GM23338 (cell line): Measurements from ENCODE around the gene CLASRP. TPM values are rescaled to one million over a fixed set of nuclear protein-coding genes. Genes with fewer than 3 reads are reported as not detected.

Experiments used
- ATAC-seq: fragments of 200-7000 bp; cut with Tn5 transposase; 3 replicates; pipeline ENCODE4 v1.9.1; 2020
- DNase-seq: peaks from one replicate; pipeline ENCODE4 v3.0.0-alpha.2; 2015; ENCODE audit warnings: low spot score
- H2AFZ ChIP-seq: fragments of 200-600 bp; sonication (generic); 2 replicates; pipeline ENCODE4 v1.8.0; 2016; ENCODE audit warnings: antibody characterized with exemption, mild to moderate bottlenecking, moderate library complexity
- H3F3A ChIP-seq: fragments of 200-600 bp; sonication (generic); replicated peaks from 2 replicates; pipeline ENCODE4 v1.8.0; 2017; ENCODE audit warnings: antibody characterized with exemption, mixed run types, low read depth
- H3K27ac ChIP-seq: fragments of 200-600 bp; sonication (generic); 2 replicates; pipeline ENCODE4 v1.6.1; 2016; ENCODE audit warnings: low read depth
- H3K27me3 ChIP-seq: fragments of 200-600 bp; sonication (generic); 2 replicates; pipeline ENCODE4 v1.8.0; 2016; ENCODE audit warnings: mild to moderate bottlenecking, mixed run types, moderate library complexity; ENCODE audit not compliant: insufficient read depth
- H3K36me3 ChIP-seq: fragments of 200-600 bp; sonication (generic); 2 replicates; pipeline ENCODE4 v1.8.0; 2016; ENCODE audit warnings: mild to moderate bottlenecking; ENCODE audit not compliant: insufficient read depth
- H3K4me1 ChIP-seq: fragments of 200-600 bp; sonication (generic); 2 replicates; pipeline ENCODE4 v1.8.0; 2016; ENCODE audit warnings: mild to moderate bottlenecking, moderate library complexity; ENCODE audit not compliant: insufficient read depth
- H3K4me2 ChIP-seq: fragments of 200-600 bp; sonication (generic); 2 replicates; pipeline ENCODE4 v1.7.1; 2017; ENCODE audit warnings: mixed run types
- H3K4me3 ChIP-seq: fragments of 200-600 bp; sonication (generic); 2 replicates; pipeline ENCODE4 v1.6.1; 2016; ENCODE audit warnings: mixed run types
- H3K79me2 ChIP-seq: fragments of 200-600 bp; sonication (generic); replicated peaks from 2 replicates; pipeline ENCODE4 v1.8.0; 2017; ENCODE audit warnings: mild to moderate bottlenecking; ENCODE audit not compliant: insufficient read depth
- H3K9me2 ChIP-seq: fragments of 200-600 bp; sonication (generic); 2 replicates; pipeline ENCODE4 v1.8.0; 2017; ENCODE audit not compliant: insufficient read depth
- H4K20me1 ChIP-seq: fragments of 200-600 bp; sonication (generic); replicated peaks from 2 replicates; pipeline ENCODE4 v1.8.0; 2017; ENCODE audit warnings: mild to moderate bottlenecking; ENCODE audit not compliant: insufficient read depth
- H3K27ac Mint-ChIP-seq: 2 replicates; pipeline ENCODE4 v1.8.0; 2020; ENCODE audit warnings: inconsistent platforms, mild to moderate bottlenecking, moderate library complexity, mixed read lengths
- H3K27me3 Mint-ChIP-seq: 3 replicates; pipeline ENCODE4 v1.8.0; 2022; ENCODE audit warnings: low read depth, mild to moderate bottlenecking, moderate library complexity, mixed read lengths, inconsistent platforms; ENCODE audit not compliant: insufficient read depth, poor library complexity
- H3K36me3 Mint-ChIP-seq: 3 replicates; pipeline ENCODE4 v1.8.0; 2021; ENCODE audit warnings: low read depth, mild to moderate bottlenecking, inconsistent platforms, moderate library complexity, mixed read lengths
- H3K4me1 Mint-ChIP-seq: 3 replicates; pipeline ENCODE4 v1.8.0; 2020; ENCODE audit warnings: mild to moderate bottlenecking, inconsistent platforms, mixed read lengths
- H3K4me3 Mint-ChIP-seq: 3 replicates; pipeline ENCODE4 v1.8.0; 2021; ENCODE audit warnings: moderate library complexity, mild to moderate bottlenecking, inconsistent platforms, mixed read lengths
- H3K9me3 Mint-ChIP-seq: 3 replicates; pipeline ENCODE4 v1.8.0; 2020; ENCODE audit warnings: moderate library complexity, mild to moderate bottlenecking, inconsistent platforms, mixed read lengths
- CTCF ChIP-seq, 2 experiments: fragments of 200-600 bp in 1 of 2; sonication (generic) in 1 of 2; conservative IDR thresholded peaks; 2 replicates each; pipeline versions ENCODE4 v1.5.1 to v1.6.1; 2016 to 2017; ENCODE audit warnings: antibody characterized with exemption in 2 of 2, low read depth in 2 of 2, mild to moderate bottlenecking in 2 of 2, moderate library complexity in 1 of 2
- ETS1 ChIP-seq: IDR thresholded peaks from 2 replicates; pipeline ENCODE4 v1.6.1; 2016; ENCODE audit warnings: antibody characterized with exemption
- EZH2 ChIP-seq: fragments of 200-600 bp; sonication (generic); IDR thresholded peaks from one replicate; pipeline ENCODE4 v1.8.0; 2017; ENCODE audit warnings: antibody characterized with exemption, mild to moderate bottlenecking, low read depth; ENCODE audit not compliant: unreplicated experiment
- JUNB ChIP-seq: IDR thresholded peaks from one replicate; pipeline ENCODE4 v1.6.1; 2016; ENCODE audit warnings: antibody characterized with exemption; ENCODE audit not compliant: unreplicated experiment
- NANOG ChIP-seq: IDR thresholded peaks from 2 replicates; pipeline ENCODE4 v1.6.1; 2016; ENCODE audit warnings: antibody characterized with exemption, borderline replicate concordance
- POLR2AphosphoS5 ChIP-seq: IDR thresholded peaks from 2 replicates; pipeline ENCODE4 v1.6.1; 2016; ENCODE audit warnings: antibody characterized with exemption, low read depth
- REST ChIP-seq: IDR thresholded peaks from one replicate; pipeline ENCODE4 v1.6.1; 2018; ENCODE audit warnings: antibody characterized with exemption; ENCODE audit not compliant: unreplicated experiment
- STAT1 ChIP-seq: IDR thresholded peaks from one replicate; pipeline ENCODE4 v1.6.1; 2016; ENCODE audit warnings: antibody characterized with exemption; ENCODE audit not compliant: unreplicated experiment
- ZNF114 ChIP-seq: fragments of 250-450 bp; sonication (Bioruptor Pico); IDR thresholded peaks from 2 replicates; pipeline ENCODE4 v1.5.0; 2020; ENCODE audit warnings: mild to moderate bottlenecking, moderate library complexity
- ZNF331 ChIP-seq: fragments of 250-450 bp; sonication (Bioruptor Pico); IDR thresholded peaks from 2 replicates; pipeline ENCODE4 v1.5.0; 2020; ENCODE audit warnings: low read depth, mild to moderate bottlenecking, moderate library complexity
- ZNF462 ChIP-seq: fragments of 250-450 bp; sonication (Bioruptor Pico); IDR thresholded peaks from 2 replicates; pipeline ENCODE4 v1.5.0; 2020; ENCODE audit warnings: mild to moderate bottlenecking, moderate library complexity
- polyA plus RNA-seq: library from polyadenylated mRNA; unstranded; fragments of >200 nt; fragmentation: Nextera tagmentation; extraction: Ambion mirVana; gene quantifications from 2 replicates; pipeline ENCODE4 v1.2.1, GENCODE V29; 2016
- total RNA-seq: library from RNA; depleted of rRNA; stranded (reverse); fragments of >200 nt; shearing (Covaris generic); gene quantifications from 2 replicates; pipeline ENCODE4 v1.2.3, GENCODE V29; 2014

The CLASRP gene
- total and polyA plus RNA-seq, 2 experiments from 2014 or later = 27.1 to 78.7 TPM

- H3K4me3 Mint-ChIP-seq = no peak overlapping the region
- TF ChIP-seq CTCF (conservative IDR thresholded peaks at IDR 0.05; ENCODE audit: low read depth in 2 of 2) (no peak), POLR2AphosphoS5 (no peak), EZH2 (no peak), ZNF462 (CRISPR knock-in tag) (no peak), ZNF331 (CRISPR knock-in tag) (no peak), JUNB (no peak), STAT1 (no peak), ETS1 (no peak), ZNF114 (CRISPR knock-in tag) (no peak), NANOG (no peak), REST (no peak)
- no peak overlapping the region for H3K27ac Mint-ChIP-seq
- 0 out of 2 replicates have a peak, but pooled peaks cover 3% of the 10 kb centered on the region for H3K4me1 ChIP-seq
- no peak overlapping the region for H2AFZ ChIP-seq
- peaks cover 4% of the 10 kb centered on the region; the same call in 1 of the 3 replicates for H3K36me3 Mint-ChIP-seq
- H4K20me1 ChIP-seq = no peaks in the 10 kb centered on the region
- no peaks in the 10 kb centered on the region; the same call in 2 of the 3 replicates for H3K9me3 Mint-ChIP-seq
- H3K4me3 ChIP-seq = no peak overlapping the region
- H3K79me2 ChIP-seq = no peaks in the 10 kb centered on the region
- H3K4me2 ChIP-seq = no peak overlapping the region
- no peak overlapping the region for H3K27ac ChIP-seq
- no peak for ATAC-seq
- H3K9me2 ChIP-seq = no peaks in the 10 kb centered on the region
- no peaks in the 10 kb centered on the region for H3K27me3 ChIP-seq
- H3F3A ChIP-seq = peaks cover 7% of the 10 kb centered on the region; the same call in 1 of the 2 replicates
- H3K4me1 Mint-ChIP-seq = peaks cover 3% of the 10 kb centered on the region; the same call in 2 of the 3 replicates
- no peak for DNase-seq
- no peaks in the 10 kb centered on the region for H3K36me3 ChIP-seq
- H3K27me3 Mint-ChIP-seq = peaks cover 20% of the 10 kb centered on the region
Measured at GRCh38 chr19:44998025-44998424, 40.8 kb upstream of the CLASRP start.
